GM19023 (cell line): ENCODE measurements around the gene ANO8.
"Not testable (repeated sequence)": the region's sequence is repeated elsewhere in the genome, so short reads cannot be mapped to it uniquely, and the experiment has no call there.

ENCODE experiments used
- ATAC-seq: cut with Tn5 transposase; IDR thresholded peaks from one replicate; pipeline ENCODE4 v1.9.1; 2021; ENCODE audit warnings: mild to moderate bottlenecking, moderate library complexity; ENCODE audit not compliant: unreplicated experiment

The ANO8 gene

DNA sequence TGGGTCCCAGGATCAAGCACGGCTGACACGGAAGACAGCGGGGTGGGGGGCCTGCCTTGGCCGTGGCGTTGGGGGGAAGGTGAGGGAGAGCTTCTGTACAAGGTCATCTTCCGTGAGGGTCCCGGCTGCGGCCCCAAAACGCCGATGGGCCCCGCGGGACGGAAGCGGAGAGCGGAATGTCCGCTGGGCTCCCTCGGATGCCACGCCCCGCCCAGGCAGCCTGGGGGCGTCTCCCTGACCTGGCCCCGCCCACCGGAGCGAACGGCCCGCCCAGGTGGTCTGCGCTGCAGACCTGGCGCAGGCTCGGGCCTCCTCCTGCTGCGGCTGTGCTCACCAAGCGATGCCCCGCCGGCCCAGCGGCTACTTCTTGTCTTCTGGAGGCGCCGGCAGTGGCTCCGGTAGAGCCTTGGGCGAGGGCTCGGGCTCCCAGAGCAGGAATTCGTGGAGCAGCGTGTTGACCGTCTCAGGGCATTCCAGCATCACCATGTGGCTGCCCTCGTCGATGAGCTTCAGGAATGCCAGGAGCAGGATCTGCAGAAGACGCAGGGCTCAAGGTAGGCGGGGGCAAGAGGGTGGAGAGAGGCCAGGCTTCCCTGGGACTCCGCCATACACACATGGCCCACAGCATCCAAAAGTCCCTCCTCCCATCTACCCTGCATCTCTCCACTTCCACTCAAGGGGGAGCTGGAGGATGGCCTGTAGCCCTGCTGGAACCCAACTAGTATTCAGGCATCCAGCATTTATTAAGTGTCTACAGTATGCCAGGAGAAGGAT is 42.2 kb downstream of the ANO8 start:
- ATAC-seq, result peak; percentile 81

DNA sequence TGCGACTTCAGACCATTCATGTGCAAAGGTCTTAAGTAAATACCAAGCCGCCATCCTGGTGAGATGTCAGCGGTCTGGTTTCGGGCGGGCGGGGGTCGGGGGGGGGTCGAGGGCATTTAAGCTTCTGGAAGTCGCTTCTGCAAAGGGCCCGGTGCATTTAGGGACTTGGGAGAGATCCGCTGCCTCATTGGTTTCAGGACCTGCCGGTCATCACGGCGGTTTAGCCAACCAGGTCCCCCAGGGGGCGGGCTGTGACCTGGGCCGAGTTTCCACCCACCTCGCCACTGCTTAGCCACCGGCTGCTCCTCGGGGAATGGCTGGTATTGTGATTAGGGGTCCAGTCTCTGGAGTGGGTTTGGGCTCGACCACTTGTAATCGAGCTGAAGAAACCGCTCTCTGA is 45.2 kb downstream of the ANO8 start:
- ATAC-seq, result no peak

DNA sequence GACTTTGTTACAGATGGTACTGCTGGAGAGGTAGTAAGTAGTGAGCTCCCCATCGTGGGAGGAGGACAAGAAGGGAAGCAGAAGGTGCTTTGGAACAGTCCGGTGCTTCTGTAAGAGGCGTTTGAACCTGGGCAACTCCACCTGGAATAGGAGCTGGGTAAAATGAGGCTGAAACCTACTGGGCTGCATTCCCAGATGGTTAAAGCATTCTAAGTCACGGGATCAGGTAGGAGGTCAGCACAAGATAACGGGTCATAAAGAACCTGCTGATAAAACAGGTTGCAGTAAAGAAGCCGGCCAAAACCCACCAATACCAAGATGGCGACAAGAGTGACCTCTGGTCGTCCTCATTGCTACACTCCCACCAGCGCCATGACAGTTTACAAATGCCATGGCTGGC is 47.9 kb downstream of the ANO8 start:
- ATAC-seq, result no peak

DNA sequence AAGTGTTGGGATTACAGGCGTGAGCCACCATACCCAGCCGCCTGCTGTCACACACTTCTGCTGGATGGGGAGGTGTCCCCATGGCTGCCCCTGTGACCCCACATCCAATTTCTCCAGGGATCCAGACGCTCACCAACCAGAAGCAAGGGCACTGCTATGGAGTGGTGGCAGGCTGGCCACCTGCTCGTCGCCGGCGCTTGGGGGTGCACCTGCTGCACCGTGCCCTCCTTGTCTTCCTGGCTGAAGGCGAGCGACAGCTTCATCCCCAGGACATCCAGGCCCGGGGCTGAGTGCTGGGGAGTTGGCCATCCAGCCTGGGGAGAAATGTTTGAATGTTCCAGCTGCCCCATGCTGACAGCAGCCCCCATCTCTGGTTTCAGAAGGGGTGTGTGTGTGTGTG is 48.4 kb downstream of the ANO8 start:
- no peak for ATAC-seq

DNA sequence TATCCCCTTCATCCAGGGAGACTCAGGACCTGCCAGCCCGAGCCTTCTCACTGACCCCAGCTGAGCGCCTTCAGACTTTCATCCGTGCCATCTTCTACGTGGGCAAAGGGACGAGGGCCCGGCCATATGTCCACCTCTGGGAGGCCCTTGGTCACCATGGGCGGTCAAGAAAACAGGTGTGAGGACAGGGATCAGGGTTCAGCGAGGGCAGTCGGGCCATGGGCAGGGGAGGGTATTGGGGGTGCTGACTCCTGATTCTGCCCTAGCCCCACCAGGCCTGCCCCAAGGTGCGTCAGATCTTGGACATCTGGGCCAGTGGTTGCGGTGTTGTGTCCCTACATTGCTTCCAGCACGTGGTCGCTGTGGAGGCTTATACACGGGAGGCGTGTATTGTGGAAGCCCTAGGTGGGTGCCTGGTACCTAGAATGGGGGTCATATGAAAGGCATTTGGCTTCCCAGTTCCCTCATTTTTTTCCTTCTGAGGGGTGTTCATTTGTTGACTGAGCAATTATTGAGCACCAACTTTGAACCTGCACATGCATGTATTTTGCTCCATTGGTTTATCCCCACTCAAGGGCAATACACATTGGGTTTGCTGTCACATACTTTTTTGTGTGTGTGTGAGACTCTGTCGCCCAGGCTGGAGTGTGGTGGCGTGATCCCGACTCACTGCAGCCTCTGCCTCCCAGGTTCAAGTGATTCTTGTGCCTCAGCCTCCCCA is 49.1 kb downstream of the ANO8 start:
- no peak for ATAC-seq

DNA sequence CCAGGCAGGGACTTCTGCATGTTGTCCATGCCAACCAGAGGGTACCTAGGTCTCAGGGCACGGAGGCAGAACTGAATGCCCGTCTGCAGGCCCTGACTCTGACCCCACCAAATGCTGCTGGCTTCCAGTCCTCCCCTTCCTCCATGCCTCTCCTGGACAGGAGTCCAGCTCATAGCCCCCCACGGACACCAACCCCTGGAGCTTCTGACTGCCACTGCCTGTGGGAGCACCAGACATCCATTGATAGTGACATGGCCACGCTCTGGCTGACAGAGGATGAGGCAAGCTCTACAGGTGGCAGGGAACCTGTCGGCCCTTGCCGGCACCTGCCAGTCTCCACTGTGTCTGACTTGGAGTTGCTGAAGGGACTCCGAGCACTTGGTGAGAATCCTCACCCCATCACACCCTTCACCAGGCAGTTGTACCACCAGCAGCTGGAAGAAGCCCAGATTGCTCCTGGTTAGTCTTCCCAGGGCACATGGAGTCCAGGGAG is 51.1 kb downstream of the ANO8 start:
- no peak for ATAC-seq

DNA sequence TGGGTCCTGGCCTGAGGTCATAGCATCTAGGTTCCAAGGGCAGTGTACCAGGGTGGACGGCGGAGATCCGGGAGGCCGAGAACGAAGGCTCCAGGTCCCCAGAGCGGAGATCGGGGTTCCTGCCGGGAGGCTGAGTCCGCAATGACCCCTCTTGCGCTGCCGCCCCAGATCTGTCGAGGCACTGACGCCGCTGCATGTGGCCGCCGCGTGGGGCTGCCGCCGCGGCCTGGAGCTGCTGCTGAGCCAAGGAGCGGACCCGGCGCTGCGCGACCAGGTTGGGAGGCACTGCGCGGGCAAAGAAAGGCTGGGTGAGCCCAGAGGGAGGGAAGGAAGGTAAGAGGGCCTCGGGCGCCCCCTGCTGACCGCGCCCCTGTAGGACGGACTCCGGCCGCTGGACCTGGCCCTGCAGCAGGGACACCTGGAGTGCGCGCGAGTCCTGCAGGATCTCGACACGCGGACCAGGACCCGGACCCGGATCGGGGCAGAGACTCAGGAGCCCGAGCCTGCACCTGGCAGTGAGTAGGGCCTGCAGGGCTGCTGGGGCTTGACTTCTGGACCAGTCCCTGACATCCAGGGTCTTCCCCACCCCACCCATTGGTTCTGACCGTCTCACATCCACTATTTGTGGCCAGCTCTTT is 52.0 kb downstream of the ANO8 start:
- ATAC-seq, result peak; percentile 59

DNA sequence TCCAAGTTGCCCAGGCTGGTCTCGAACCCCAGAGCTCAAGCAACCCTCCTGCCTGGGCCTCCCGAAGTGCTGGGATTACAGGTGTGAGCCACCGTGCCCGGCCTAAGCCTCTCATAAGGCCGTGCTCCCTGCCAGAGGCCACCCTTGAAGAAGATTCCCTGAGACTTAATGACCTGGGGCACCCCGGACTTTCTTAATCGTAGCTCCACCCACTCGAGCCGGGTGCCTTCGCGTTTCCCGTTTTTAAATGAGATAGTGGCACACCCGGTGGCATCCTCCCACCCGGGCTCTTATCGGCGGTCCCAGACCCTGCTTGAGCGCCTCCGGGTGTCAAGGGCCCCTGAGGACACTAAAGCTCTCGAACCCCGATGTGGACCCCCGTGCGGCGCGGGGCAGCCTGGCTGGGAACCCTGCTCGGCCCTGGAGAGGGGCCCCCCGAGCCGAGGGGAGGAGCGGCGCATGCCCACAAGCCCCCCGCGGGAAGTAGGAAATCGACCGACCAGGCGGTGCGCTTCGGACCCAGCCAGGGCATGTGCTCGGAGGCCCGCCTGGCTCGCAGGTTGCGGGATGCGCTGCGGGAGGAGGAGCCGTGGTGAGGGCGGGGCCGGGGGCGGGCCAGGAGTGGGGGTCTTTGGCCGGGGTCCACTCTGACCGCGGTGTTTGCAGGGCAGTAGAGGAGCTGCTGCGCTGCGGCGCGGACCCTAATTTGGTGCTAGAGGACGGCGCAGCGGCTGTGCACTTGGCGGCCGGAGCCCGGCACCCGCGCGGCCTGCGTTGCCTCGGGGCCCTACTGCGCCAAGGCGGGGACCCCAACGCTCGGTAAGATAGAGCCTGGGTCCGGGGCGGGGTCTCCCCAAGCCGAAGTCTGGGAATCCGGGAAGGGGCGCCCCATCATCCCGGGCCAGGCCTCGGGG is 53.0 kb downstream of the ANO8 start, which contains the start of gene ANKLE1:
TSS of gene ANKLE1 (plus strand) at position 511 of the 914 bp plus-strand sequence. CDS start at position 531, 20 bp downstream.
- peak; percentile 44 for ATAC-seq

DNA sequence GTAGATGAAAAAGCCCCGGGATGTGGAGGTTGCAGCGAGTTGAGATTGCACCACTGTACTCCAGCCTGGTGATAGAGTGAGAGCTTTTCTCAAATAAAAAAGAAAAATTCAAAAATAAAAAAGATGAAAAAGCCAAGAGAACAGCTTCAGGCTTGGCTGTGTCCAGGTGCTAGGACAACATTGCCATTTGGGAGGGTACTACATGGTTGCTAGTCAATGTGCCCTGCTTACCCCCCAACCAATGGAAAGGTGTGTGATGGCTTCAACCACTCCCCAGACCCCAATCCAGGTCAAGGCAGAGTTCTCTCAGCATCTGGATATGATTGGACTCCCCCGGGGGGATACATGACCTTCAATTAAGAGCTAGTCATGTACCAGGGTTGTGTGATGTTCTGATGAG is 55.2 kb downstream of the ANO8 start:
- no peak for ATAC-seq

DNA sequence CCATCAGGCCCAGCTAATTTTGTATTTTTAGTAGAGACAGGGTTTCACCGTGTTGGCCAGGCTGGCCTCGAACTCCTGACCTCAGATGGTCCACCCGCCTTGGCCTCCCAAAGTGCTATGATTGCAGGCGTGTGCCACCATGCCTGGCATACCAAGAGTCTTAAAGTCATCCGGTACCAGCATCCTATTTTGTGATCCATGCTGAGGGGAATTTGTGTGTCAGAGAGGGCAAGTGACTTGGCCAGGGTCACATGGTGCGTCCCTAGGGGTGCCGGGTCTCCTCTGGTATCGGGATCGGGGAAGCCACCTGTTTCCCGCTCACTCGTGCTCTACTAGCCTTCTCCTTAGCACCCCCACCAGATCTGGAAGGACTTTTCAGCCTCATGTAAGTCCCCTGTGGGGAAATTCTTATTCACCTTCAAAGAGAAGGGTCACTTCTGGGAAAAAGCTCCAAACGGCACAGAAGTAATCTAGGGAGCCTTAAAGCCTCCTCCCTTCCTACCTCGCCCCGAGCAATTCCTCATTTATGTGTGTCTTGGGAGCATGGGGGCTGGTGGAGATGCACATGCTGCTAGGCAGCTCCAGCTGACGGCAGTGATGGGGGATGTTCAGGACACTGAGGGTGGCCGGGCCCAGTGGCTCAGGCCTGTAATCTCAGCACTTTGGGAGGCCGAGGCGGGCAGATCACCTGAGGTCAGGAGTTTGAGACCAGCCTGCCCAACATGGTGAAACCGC is 59.0 kb downstream of the ANO8 start:
- no peak for ATAC-seq

DNA sequence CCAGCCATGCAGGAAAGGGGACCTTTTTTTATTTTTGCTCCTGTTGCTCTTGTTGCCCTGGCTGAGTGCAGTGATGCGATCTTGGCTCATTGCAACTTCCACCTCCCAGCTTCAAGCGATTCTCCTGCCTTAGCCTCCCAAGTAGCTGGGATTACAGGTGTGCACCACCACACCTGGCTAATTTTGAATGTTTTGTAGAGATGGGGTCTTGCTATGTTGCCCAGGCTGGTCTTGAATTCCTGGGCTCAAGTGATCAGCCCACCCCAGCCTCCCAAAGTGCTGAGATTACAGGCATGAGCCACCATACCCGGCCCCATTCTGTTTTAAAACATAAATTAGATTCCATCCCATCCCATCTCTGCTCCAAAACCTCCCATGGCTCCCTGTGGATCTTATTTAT is 59.8 kb downstream of the ANO8 start:
- not testable (repeated sequence) for ATAC-seq
